ENCODE results near the gene ZNF584.
"Not testable (repeated sequence)": the region's sequence is repeated elsewhere in the genome, so short reads cannot be mapped to it uniquely, and the experiment has no call there.

ZNF584 gene

GRCh38 chr19:58368561-58369360 lies 39.7 kb upstream of the ZNF584 start:
- no peak overlapping the region for H3K9ac ChIP-seq (ENCODE audit: low read depth, low read length, poor library complexity, severe bottlenecking)
- H3F3A ChIP-seq (ENCODE audit: low read depth) = no peaks in the 10 kb centered on the region
- H4K20me1 ChIP-seq (ENCODE audit: insufficient read depth, low read length, poor library complexity, severe bottlenecking) = no peaks in the 10 kb centered on the region
- no peak overlapping the region for H3K4me2 ChIP-seq (ENCODE audit: low read depth, low read length, poor library complexity, severe bottlenecking)
- H3K27me3 ChIP-seq (ENCODE audit: insufficient read depth, low read length, poor library complexity, severe bottlenecking) = no peaks in the 10 kb centered on the region
- peaks cover 3% of the 10 kb centered on the region for H3K4me1 ChIP-seq (ENCODE audit: insufficient read depth, low read length, poor library complexity, severe bottlenecking)
- TF ChIP-seq, protein P1, sequence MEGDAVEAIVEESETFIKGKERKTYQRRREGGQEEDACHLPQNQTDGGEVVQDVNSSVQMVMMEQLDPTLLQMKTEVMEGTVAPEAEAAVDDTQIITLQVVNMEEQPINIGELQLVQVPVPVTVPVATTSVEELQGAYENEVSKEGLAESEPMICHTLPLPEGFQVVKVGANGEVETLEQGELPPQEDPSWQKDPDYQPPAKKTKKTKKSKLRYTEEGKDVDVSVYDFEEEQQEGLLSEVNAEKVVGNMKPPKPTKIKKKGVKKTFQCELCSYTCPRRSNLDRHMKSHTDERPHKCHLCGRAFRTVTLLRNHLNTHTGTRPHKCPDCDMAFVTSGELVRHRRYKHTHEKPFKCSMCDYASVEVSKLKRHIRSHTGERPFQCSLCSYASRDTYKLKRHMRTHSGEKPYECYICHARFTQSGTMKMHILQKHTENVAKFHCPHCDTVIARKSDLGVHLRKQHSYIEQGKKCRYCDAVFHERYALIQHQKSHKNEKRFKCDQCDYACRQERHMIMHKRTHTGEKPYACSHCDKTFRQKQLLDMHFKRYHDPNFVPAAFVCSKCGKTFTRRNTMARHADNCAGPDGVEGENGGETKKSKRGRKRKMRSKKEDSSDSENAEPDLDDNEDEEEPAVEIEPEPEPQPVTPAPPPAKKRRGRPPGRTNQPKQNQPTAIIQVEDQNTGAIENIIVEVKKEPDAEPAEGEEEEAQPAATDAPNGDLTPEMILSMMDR (conservative IDR thresholded peaks at IDR 0.05; ENCODE audit: low read length) = no peak
- no peak for TF ChIP-seq EZH2phosphoT487 (IDR thresholded peaks at IDR 0.05; ENCODE audit: borderline replicate concordance)
- H3K79me2 ChIP-seq (ENCODE audit: insufficient read depth, low read length) = no peaks in the 10 kb centered on the region
- H3K4me3 ChIP-seq (ENCODE audit: low read length, poor library complexity, severe bottlenecking) = no peak overlapping the region
- H3K9me2 ChIP-seq (replicated peaks; ENCODE audit: low read depth, low read length) = no peaks in the 10 kb centered on the region
- no peaks in the 10 kb centered on the region for H3K9me3 ChIP-seq (ENCODE audit: insufficient read depth, low read depth, low read length)
- no peak overlapping the region for H2AFZ ChIP-seq (ENCODE audit: low read length)
- no peaks in the 10 kb centered on the region for H3K36me3 ChIP-seq (ENCODE audit: insufficient read depth, low read length)

DNA sequence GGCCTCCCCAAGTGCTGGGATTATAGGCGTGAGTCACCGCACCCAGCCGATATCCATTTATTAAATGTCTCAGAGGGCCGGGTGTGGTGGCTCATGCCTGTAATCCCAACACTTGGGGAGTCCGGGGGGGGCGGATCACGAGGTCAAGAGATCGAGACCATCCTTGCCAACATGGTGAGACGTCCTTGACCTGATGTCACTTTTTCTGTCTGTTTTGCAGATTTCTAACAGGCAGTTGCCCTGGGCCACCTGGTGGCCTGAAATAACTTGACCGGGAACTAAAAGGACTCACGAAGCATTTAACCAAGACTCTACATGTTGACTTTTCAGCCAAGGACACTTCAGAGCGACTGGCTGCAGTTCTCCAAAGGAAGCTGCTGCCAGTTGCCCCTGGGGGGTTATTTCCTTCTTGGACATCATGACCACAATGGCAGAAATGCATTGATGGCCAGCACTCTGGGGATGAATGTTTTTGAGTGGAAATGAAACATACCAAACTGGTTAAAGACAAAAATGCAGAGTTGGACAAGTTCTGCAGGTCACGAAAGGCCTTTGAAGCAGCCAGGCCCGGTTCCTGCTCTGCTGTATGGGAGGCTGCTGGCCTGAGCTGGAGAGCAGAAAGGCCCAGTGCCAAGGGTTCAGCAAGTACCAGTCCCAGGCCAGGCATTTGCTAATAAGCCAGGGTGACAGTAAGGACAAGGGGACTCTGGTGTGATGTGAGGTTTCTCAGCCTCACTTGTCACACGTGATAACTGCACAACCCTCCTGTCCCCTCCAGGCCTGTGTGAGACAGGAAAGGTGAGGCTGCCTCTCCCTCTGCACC lies 35.9 kb upstream of the ZNF584 start:
- H3K9me2 ChIP-seq (replicated peaks; ENCODE audit: low read depth, low read length) = no peaks in the 10 kb centered on the region
- no peaks in the 10 kb centered on the region for H3K36me3 ChIP-seq (ENCODE audit: insufficient read depth, low read length)
- H3K4me1 ChIP-seq (ENCODE audit: insufficient read depth, low read length, poor library complexity, severe bottlenecking) = no peaks in the 10 kb centered on the region
- H3K27me3 ChIP-seq (ENCODE audit: insufficient read depth, low read length, poor library complexity, severe bottlenecking) = no peaks in the 10 kb centered on the region
- no peak overlapping the region for H3K4me3 ChIP-seq (ENCODE audit: low read length, poor library complexity, severe bottlenecking)
- no peak overlapping the region for H3K4me2 ChIP-seq (ENCODE audit: low read depth, low read length, poor library complexity, severe bottlenecking)
- no peaks in the 10 kb centered on the region for H3K79me2 ChIP-seq (ENCODE audit: insufficient read depth, low read length)
- no peak overlapping the region for H2AFZ ChIP-seq (ENCODE audit: low read length)
- TF ChIP-seq EZH2phosphoT487 (IDR thresholded peaks at IDR 0.05; ENCODE audit: borderline replicate concordance) = no peak
- TF ChIP-seq, protein P1 (conservative IDR thresholded peaks at IDR 0.05; ENCODE audit: low read length) = no peak; the same call in 1 of the 2 replicates
- no peaks in the 10 kb centered on the region for H3K9me3 ChIP-seq (ENCODE audit: insufficient read depth, low read depth, low read length)
- no peaks in the 10 kb centered on the region for H4K20me1 ChIP-seq (ENCODE audit: insufficient read depth, low read length, poor library complexity, severe bottlenecking)
- no peaks in the 10 kb centered on the region for H3F3A ChIP-seq (ENCODE audit: low read depth)
- no peak overlapping the region for H3K9ac ChIP-seq (ENCODE audit: low read depth, low read length, poor library complexity, severe bottlenecking)

GRCh38 chr19:58374200-58374599 lies 34.2 kb upstream of the ZNF584 start:
- no peaks in the 10 kb centered on the region for H3F3A ChIP-seq (ENCODE audit: low read depth)

GRCh38 chr19:58376724-58377123 lies 31.7 kb upstream of the ZNF584 start:
- not testable (repeated sequence) for H3K9me3 ChIP-seq (ENCODE audit: insufficient read depth, low read depth, low read length); H4K20me1 ChIP-seq (ENCODE audit: insufficient read depth, low read length, poor library complexity, severe bottlenecking); H3K79me2 ChIP-seq (ENCODE audit: insufficient read depth, low read length); H3K4me2 ChIP-seq (ENCODE audit: low read depth, low read length, poor library complexity, severe bottlenecking); H3K9ac ChIP-seq (ENCODE audit: low read depth, low read length, poor library complexity, severe bottlenecking); H2AFZ ChIP-seq (ENCODE audit: low read length); H3F3A ChIP-seq (ENCODE audit: low read depth); H3K9me2 ChIP-seq (replicated peaks; ENCODE audit: low read depth, low read length); H3K36me3 ChIP-seq (ENCODE audit: insufficient read depth, low read length); H3K4me1 ChIP-seq (ENCODE audit: insufficient read depth, low read length, poor library complexity, severe bottlenecking); H3K4me3 ChIP-seq (ENCODE audit: low read length, poor library complexity, severe bottlenecking); H3K27me3 ChIP-seq (ENCODE audit: insufficient read depth, low read length, poor library complexity, severe bottlenecking)

More at GRCh38 chr19:58374200-58374599, 34.2 kb upstream of the ZNF584 start:
- H3K9me2 ChIP-seq (replicated peaks; ENCODE audit: low read depth, low read length) = no peaks in the 10 kb centered on the region
- H3K4me2 ChIP-seq (ENCODE audit: low read depth, low read length, poor library complexity, severe bottlenecking) = no peak overlapping the region
- no peaks in the 10 kb centered on the region for H3K36me3 ChIP-seq (ENCODE audit: insufficient read depth, low read length)
- TF ChIP-seq EZH2phosphoT487 (IDR thresholded peaks at IDR 0.05; ENCODE audit: borderline replicate concordance) = no peak
- no peaks in the 10 kb centered on the region for H4K20me1 ChIP-seq (ENCODE audit: insufficient read depth, low read length, poor library complexity, severe bottlenecking)
- H3K4me3 ChIP-seq (ENCODE audit: low read length, poor library complexity, severe bottlenecking) = no peak overlapping the region
- no peak overlapping the region for H3K9ac ChIP-seq (ENCODE audit: low read depth, low read length, poor library complexity, severe bottlenecking)
- no peaks in the 10 kb centered on the region for H3K79me2 ChIP-seq (ENCODE audit: insufficient read depth, low read length)
- no peaks in the 10 kb centered on the region for H3K4me1 ChIP-seq (ENCODE audit: insufficient read depth, low read length, poor library complexity, severe bottlenecking)
- no peaks in the 10 kb centered on the region for H3K9me3 ChIP-seq (ENCODE audit: insufficient read depth, low read depth, low read length)
- no peaks in the 10 kb centered on the region for H3K27me3 ChIP-seq (ENCODE audit: insufficient read depth, low read length, poor library complexity, severe bottlenecking)
- H2AFZ ChIP-seq (ENCODE audit: low read length) = no peak overlapping the region

All from Loucy (cell line).